GM10266 (cell line): ENCODE data around the gene FOXJ1.

Experiments used
- DNase-seq: peaks from one replicate; pipeline ENCODE4 v3.0.0; 2012; ENCODE audit errors: extremely low spot score
- TF ChIP-seq, protein P1 (sequence below): IDR thresholded peaks from 2 replicates; pipeline ENCODE4 v1.5.1; 2012; ENCODE audit warnings: mild to moderate bottlenecking, low read depth; ENCODE audit not compliant: control insufficient read depth, insufficient read depth; ENCODE audit errors: missing control alignments

Gene FOXJ1

GRCh38 chr17:76170114-76170513 is 29.1 kb upstream of the FOXJ1 start:
- TF ChIP-seq, protein P1, sequence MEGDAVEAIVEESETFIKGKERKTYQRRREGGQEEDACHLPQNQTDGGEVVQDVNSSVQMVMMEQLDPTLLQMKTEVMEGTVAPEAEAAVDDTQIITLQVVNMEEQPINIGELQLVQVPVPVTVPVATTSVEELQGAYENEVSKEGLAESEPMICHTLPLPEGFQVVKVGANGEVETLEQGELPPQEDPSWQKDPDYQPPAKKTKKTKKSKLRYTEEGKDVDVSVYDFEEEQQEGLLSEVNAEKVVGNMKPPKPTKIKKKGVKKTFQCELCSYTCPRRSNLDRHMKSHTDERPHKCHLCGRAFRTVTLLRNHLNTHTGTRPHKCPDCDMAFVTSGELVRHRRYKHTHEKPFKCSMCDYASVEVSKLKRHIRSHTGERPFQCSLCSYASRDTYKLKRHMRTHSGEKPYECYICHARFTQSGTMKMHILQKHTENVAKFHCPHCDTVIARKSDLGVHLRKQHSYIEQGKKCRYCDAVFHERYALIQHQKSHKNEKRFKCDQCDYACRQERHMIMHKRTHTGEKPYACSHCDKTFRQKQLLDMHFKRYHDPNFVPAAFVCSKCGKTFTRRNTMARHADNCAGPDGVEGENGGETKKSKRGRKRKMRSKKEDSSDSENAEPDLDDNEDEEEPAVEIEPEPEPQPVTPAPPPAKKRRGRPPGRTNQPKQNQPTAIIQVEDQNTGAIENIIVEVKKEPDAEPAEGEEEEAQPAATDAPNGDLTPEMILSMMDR: no peak
- no peak for DNase-seq

GRCh38 chr17:76166906-76167305 is 25.9 kb upstream of the FOXJ1 start:
- no peak for DNase-seq
- TF ChIP-seq, protein P1: no peak

DNA sequence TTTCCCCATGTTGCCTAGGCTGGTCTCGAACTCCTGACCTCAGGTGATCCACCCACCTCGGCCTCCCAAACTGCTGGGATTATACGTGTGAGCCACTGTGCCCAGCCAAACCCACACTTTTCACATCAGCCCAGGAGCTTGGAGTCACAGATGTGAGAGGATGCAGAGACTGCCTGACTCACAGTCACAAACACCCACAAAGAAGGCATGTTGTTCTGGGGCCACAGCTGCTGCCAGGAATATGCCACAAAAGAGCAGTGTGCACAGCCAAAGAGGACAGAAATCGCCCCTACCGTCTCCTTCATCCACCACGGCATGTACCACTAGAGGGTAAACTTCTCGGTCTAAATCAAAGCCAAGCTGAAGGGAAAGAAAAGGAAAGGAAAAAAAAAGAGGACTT is 25.1 kb upstream of the FOXJ1 start:
- DNase-seq: no peak
- TF ChIP-seq, protein P1: no peak

DNA sequence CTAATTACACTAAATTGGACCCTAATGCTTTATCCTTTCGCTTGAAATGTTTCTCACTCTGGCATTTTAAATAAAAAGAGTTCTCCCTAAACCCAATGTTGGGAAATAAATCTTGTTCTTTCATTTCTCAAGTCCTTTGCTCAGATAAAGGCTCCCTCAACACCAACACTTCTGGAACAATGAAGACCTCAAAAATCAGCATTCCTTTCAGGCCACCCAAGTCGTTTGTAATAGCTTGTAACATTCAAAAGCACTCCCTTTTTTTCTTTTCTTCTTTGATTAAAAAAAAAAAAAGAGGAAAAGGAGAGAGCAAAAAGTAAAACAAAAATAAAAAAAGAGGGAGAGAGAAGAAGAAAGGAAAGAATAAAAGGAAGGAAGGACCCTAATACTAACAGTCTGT is 23.3 kb upstream of the FOXJ1 start:
- TF ChIP-seq, protein P1: no peak
- no peak for DNase-seq

DNA sequence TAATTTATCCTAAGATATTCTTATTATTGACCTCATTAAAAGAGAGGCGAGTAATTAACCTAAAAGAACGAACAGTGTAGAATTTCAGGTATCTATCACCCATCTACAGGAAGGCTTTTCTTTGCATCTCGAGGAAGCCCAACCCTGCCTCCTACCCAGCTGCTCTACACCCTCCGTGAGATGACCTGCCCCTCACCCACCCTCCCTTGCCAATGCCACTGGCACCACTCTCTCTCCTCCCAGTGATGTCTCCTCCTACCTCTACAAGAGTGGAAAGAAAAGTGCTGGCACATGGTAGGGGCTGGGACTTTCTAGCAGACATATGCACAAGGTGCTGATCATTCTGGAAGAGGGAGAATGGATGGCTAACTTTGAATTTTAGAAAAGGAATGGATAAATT is 22.9 kb upstream of the FOXJ1 start:
- TF ChIP-seq, protein P1: no peak
- no peak for DNase-seq

- TF ChIP-seq, protein P1: no peak
- no peak for DNase-seq
Observed at GRCh38 chr17:76161619-76162266, 20.7 kb upstream of the FOXJ1 start.

DNA sequence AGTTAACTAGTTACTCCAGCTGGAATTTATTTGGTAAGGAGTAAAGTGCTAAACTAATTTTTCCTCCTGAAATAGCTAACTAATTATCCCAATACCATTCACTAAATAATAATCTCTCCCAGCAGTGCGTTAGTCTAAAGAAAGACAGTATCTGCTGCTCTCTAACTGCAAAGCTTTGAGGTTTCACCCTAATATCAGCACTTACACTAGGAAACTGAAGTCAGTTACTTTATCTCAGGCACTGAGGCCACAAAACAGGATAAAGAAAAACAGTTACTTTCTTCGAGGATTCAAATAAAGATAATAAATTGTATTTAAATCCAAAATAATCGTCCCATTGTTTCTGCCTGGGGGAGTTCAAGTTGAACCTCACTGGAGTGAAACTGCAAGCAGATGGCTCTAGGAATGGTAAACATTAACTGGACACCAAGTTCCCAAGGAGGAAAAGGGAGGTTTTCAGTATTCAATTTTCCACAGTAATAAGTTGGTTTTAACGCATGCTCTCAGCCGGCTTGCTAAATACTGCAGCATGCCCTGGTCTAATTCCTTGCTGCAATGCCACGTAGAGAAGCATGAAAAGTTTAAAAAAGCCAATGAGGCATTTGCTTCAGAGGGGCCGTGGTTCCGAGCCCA is 20.0 kb upstream of the FOXJ1 start:
- TF ChIP-seq, protein P1: no peak
- DNase-seq: no peak
